Stimulated activated CD4-positive, alpha-beta T cell treated with anti-CD3 and anti-CD28 coated beads, Interleukin-1b, Interleukin-23, amount 100 ng/mL, for 48 hours (primary cell): ENCODE data around the gene PAN2.
"Not testable (repeated sequence)": the region's sequence is repeated elsewhere in the genome, so short reads cannot be mapped to it uniquely, and the experiment has no call there.

Experiments used
- DNase-seq: peaks from one replicate; pipeline ENCODE4 v3.0.0-alpha.2; 2020

Gene PAN2

GRCh38 chr12:56339158-56339422 is 5.3 kb upstream of the PAN2 start:
- no peak for DNase-seq

GRCh38 chr12:56338308-56339157 is 4.7 kb upstream of the PAN2 start, which contains the start of gene IL23A:
Gene IL23A, plus strand, starts transcription at chr12:56338884. Its CDS starts 161 bp downstream, at chr12:56339045.
- peak; percentile 92 for DNase-seq

- DNase-seq = no peak
Observed at GRCh38 chr12:56337753-56338251, 4.0 kb upstream of the PAN2 start.

- DNase-seq = no peak
Observed at GRCh38 chr12:56336361-56337167, 2.8 kb upstream of the PAN2 start.

GRCh38 chr12:56335527-56335926 is 1.7 kb upstream of the PAN2 start:
- DNase-seq = not testable (repeated sequence)

GRCh38 chr12:56334490-56334793 is 642 bp upstream of the PAN2 start:
- no peak for DNase-seq

GRCh38 chr12:56333197-56333678 is 562 bp downstream of the PAN2 start:
- DNase-seq = no peak

GRCh38 chr12:56332512-56333196 is 1.1 kb downstream of the PAN2 start:
- DNase-seq = no peak

- no peak for DNase-seq
Observed at GRCh38 chr12:56330936-56331490, 2.8 kb downstream of the PAN2 start.

GRCh38 chr12:56326533-56326932 is 7.3 kb downstream of the PAN2 start:
- no peak for DNase-seq

- DNase-seq = no peak
Observed at GRCh38 chr12:56326126-56326525, 7.7 kb downstream of the PAN2 start.

GRCh38 chr12:56324206-56324605 is 9.6 kb downstream of the PAN2 start:
- no peak for DNase-seq

- not testable (repeated sequence) for DNase-seq
Observed at GRCh38 chr12:56321610-56322009, 12.2 kb downstream of the PAN2 start.

- peak; percentile 29 for DNase-seq
Observed at GRCh38 chr12:56321027-56321426, 12.8 kb downstream of the PAN2 start.

GRCh38 chr12:56317675-56318074 is 16.1 kb downstream of the PAN2 start:
- DNase-seq = no peak

GRCh38 chr12:56315622-56316473 is 18.0 kb downstream of the PAN2 start, which contains the start of gene CNPY2:
Gene CNPY2, minus strand, starts transcription at chr12:56315988. Its CDS starts 771 bp downstream, at chr12:56315217.
- DNase-seq = peak; percentile 95

- DNase-seq = no peak
Observed at GRCh38 chr12:56315249-56315621, 18.6 kb downstream of the PAN2 start.

- no peak for DNase-seq
Observed at GRCh38 chr12:56311003-56311402, 22.8 kb downstream of the PAN2 start.

GRCh38 chr12:56308714-56309113 is 25.1 kb downstream of the PAN2 start:
- DNase-seq = no peak

GRCh38 chr12:56307221-56307965 is 26.4 kb downstream of the PAN2 start:
- DNase-seq = no peak

- no peak for DNase-seq
Observed at GRCh38 chr12:56304872-56305590, 28.8 kb downstream of the PAN2 start.
